Esophagus squamous epithelium (tissue), 5 donors: Measurements from ENCODE around the gene LAMC3. TPM values are rescaled to one million over a fixed set of nuclear protein-coding genes. Genes with fewer than 3 reads are reported as not detected.

Experiments
- DNase-seq: peaks from one replicate; lab custom pipeline; 2025; lab: John Stamatoyannopoulos, UW
- H3K27ac ChIP-seq, 4 donors: fragments of 200-600 bp; sonication (generic); one replicate each; pipeline ENCODE4 v1.5.1; 2016 to 2019; ENCODE audit warnings: mild to moderate bottlenecking in 1 of 4
- H3K27me3 ChIP-seq, 4 donors: fragments of 200-600 bp; sonication (generic); 1 replicate in 3 of 4; 2 replicates in 1 of 4; pipeline versions ENCODE4 v1.5.1 to v1.6.0; 2017 to 2021; ENCODE audit warnings: antibody characterized with exemption in 1 of 4
- H3K36me3 ChIP-seq, 3 donors: fragments of 200-600 bp; sonication (generic); one replicate each; pipeline ENCODE4 v1.5.1; 2016 to 2019
- H3K4me1 ChIP-seq, 3 donors: fragments of 200-600 bp; sonication (generic); one replicate each; pipeline ENCODE4 v1.5.1; 2017 to 2019
- H3K4me3 ChIP-seq, 4 donors: fragments of 200-600 bp; sonication (generic); 1 replicate in 3 of 4; 2 replicates in 1 of 4; pipeline ENCODE4 v1.5.1; 2016 to 2019; ENCODE audit warnings: mild to moderate bottlenecking in 2 of 4, moderate library complexity in 1 of 4
- H3K9me3 ChIP-seq, 3 donors: fragments of 200-600 bp; sonication (generic); one replicate each; pipeline ENCODE4 v1.5.1; 2016 to 2019
- POLR2A ChIP-seq, 4 donors: fragments of 450-650 bp; IDR thresholded peaks; one replicate each; pipeline ENCODE4 v1.6.1; 2017; ENCODE audit warnings: antibody characterized with exemption in 4 of 4, mild to moderate bottlenecking in 4 of 4, moderate library complexity in 3 of 4
- WGBS, 2 donors: methylation state at CpG; one replicate each; pipeline ENCODE4 v1.1.5; 2018; 5-methylcytosine and 5-hydroxymethylcytosine counted together
- intact Hi-C: fragments of 100-400 bp; cut with DNase I; formaldehyde crosslinking; loops from one replicate; pipeline ENCODE4 v1.15.0; 2022
- total RNA-seq, 4 donors: library from RNA; depleted of rRNA; stranded (reverse); fragments of >200 nt; gene quantifications; one replicate each; pipeline ENCODE4 v1.1.0, GENCODE V29; 2016
- TF ChIP-seq, protein P1 (sequence below), 6 experiments: fragments of 450-650 bp in 4 of 6; fragments of 200-600 bp in 2 of 6; sonication (generic) in 2 of 6; IDR thresholded peaks; one replicate each; pipeline ENCODE4 v1.5.1; 2016 to 2019; ENCODE audit warnings: antibody characterized with exemption in 6 of 6, mild to moderate bottlenecking in 4 of 6, moderate library complexity in 4 of 6
- donor health status: DM: yes; HTN: yes; CAD: no.

LAMC3 gene
- total RNA-seq, 4 donors from 2014 or later = 0.53 to 4.6 (median 2.7) TPM

DNA sequence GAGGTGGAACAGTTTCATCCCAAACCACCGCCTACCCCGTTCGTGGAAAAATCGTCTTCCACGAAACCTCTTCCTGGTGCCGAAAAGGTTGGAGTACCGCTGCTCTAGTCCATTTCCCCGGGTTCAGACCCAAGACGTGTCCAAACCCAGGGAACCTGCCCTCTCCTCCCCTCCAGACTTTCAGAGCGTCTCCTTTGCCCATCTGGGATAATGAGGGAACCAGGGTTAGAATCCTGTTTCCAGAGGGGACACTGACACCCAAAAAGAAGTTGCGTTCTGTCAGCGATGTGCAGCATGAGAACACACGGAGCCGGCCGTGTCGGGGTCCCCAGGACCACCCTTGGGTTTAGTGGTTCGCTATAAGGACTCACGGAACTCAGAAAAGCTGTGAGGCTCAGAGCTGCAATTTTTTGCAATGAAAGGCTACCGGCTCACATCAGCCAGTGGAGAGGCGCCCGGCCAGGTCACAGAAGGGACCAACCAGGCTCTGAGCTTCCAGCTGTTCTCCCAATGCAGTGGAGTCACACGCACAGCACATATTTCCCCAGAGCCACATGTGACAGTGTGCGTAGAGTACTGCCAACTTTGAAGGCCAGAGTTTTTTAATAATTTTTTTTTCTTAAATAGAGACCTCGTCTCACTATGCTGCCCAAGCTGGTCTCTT is 19.4 kb downstream of the LAMC3 start:
- DNase-seq = no peak
- no peak overlapping the region for H3K4me3 ChIP-seq
- no peak for TF ChIP-seq POLR2A (IDR thresholded peaks at IDR 0.05)
- TF ChIP-seq, protein P1, sequence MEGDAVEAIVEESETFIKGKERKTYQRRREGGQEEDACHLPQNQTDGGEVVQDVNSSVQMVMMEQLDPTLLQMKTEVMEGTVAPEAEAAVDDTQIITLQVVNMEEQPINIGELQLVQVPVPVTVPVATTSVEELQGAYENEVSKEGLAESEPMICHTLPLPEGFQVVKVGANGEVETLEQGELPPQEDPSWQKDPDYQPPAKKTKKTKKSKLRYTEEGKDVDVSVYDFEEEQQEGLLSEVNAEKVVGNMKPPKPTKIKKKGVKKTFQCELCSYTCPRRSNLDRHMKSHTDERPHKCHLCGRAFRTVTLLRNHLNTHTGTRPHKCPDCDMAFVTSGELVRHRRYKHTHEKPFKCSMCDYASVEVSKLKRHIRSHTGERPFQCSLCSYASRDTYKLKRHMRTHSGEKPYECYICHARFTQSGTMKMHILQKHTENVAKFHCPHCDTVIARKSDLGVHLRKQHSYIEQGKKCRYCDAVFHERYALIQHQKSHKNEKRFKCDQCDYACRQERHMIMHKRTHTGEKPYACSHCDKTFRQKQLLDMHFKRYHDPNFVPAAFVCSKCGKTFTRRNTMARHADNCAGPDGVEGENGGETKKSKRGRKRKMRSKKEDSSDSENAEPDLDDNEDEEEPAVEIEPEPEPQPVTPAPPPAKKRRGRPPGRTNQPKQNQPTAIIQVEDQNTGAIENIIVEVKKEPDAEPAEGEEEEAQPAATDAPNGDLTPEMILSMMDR (IDR thresholded peaks at IDR 0.05) = no peak
- intact Hi-C loops = no loop called here
- H3K36me3 ChIP-seq = no peaks in the 10 kb centered on the region
- 63 to 79% methylated on average over 5 to 20 of the region's 24 CpGs for whole genome bisulfite sequencing, 2 donors
- H3K4me1 ChIP-seq = no peaks in the 10 kb centered on the region
- no peak overlapping the region for H3K27ac ChIP-seq
- peaks cover 0 to 33% (median 0%) of the 10 kb centered on the region in 4 donors for H3K27me3 ChIP-seq
- no peaks in the 10 kb centered on the region for H3K9me3 ChIP-seq

DNA sequence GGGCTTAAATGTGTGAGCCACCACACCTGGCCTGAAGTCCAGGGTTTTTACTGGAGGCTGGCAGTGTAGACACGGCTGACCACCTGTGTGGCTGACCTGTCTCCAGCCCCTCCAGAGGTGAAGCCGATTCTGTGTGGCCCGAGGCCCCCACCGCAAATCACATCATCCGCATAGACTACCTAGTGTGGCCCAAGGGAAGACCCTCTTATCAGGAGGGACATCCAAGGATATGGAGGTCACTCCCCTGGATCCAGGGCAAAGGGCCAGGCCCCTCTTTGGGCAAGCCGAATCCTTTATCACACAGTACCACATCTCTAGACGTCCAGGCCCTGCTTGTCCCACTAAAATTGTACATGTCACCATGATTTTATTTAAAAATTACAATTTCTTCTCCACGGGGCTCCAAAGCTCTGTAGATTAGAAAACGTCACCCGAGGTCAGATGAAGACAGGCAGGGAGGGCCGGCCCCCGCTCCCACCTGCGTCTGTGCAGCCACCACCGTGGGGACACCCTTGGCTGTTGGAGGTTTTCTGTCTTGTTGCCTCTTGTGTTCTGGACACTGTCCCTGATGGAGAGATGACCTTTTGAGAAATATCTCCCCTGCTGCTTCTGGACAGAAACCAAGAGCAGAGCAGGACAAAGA is 20.1 kb downstream of the LAMC3 start:
- TF ChIP-seq, protein P1 (IDR thresholded peaks at IDR 0.05) = no peak
- TF ChIP-seq POLR2A (IDR thresholded peaks at IDR 0.05) = no peak
- DNase-seq = no peak
- Histone ChIP-seq H3K4me1 (no peaks in the 10 kb centered on the region), H3K9me3 (no peaks in the 10 kb centered on the region), H3K36me3 (no peaks in the 10 kb centered on the region), H3K27ac (no peak overlapping the region), H3K27me3 (peaks cover 0 to 36% (median 0%) of the 10 kb centered on the region in 4 donors), H3K4me3 (no peak overlapping the region)
- intact Hi-C loops = no loop called here
- WGBS, 2 donors = 80 to 93% methylated on average over 10 to 11 of the region's 14 CpGs

DNA sequence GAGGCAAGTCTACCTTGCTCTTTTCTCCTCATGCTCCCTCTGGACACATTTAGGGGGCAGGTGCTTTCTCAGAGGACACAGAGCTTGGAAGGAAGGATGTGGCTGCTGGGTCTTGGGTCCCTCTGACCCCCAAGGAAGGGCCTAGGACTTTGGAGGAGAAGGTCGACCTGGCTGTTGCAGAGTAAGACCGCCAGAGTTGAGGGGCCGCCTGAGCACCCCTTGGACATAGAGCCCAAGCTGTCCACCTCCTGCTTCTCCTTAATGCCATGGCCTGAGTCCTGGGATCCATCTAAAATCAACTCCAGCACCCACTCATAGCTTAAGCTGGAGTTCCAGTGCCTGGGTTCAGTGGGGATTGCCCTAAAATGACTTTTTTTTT is 20.6 kb downstream of the LAMC3 start:
- no peak overlapping the region for H3K27ac ChIP-seq
- no peaks in the 10 kb centered on the region for H3K36me3 ChIP-seq
- TF ChIP-seq, protein P1 (IDR thresholded peaks at IDR 0.05) = no peak
- no peak for TF ChIP-seq POLR2A (IDR thresholded peaks at IDR 0.05)
- no peak for DNase-seq
- H3K9me3 ChIP-seq = no peaks in the 10 kb centered on the region
- H3K4me1 ChIP-seq = no peaks in the 10 kb centered on the region
- intact Hi-C loops = no loop called here
- no peak overlapping the region for H3K4me3 ChIP-seq
- H3K27me3 ChIP-seq = peaks cover 0 to 36% (median 0%) of the 10 kb centered on the region in 4 donors
- no CpG with 5 or more reads among the region's 3 CpGs for WGBS, 2 donors

DNA sequence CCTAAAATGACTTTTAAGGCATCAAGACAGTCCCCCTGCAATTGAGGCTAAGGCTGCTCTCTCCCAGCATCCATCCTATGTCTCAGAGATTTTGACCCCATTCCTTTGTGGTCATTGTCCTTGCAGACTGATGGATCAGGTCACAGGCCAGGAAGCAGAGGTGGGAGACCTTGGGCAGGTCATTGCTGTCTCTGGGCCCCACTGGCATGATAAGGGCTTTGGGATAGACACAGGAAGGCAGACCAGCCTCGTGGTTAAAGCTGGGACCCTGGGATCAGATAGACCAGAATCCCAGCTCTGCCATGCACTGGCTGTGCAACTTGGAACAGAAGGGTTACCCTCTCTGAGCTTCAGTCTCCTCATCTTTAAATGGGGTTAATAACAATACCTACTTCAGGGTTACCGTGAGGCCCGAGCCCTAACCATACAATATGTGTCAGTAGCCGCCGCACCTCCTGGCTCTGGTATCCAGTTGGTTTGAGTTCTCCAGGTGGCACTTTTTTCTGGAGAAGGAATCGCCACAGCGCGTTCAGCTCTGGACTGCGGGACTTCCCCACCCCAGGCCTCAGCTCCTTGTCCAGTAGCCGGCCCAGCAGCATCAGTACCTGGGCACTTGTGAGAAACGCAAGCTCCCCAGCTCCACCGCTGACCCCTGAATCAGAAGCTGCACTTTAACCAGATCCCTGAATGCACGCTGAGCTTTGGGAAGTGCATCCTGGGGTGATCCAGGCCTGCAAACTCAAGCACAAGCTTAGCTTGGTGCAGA is 21.4 kb downstream of the LAMC3 start:
- Histone ChIP-seq H3K4me3 (no peak overlapping the region), H3K9me3 (no peaks in the 10 kb centered on the region), H3K27me3 (peaks cover 0 to 32% (median 0%) of the 10 kb centered on the region in 4 donors), H3K4me1 (no peaks in the 10 kb centered on the region), H3K27ac (no peak overlapping the region), H3K36me3 (no peaks in the 10 kb centered on the region)
- intact Hi-C loops = no loop called here
- no peak for DNase-seq
- TF ChIP-seq POLR2A (IDR thresholded peaks at IDR 0.05) = no peak
- TF ChIP-seq, protein P1 (IDR thresholded peaks at IDR 0.05) = no peak
- WGBS, 2 donors = 83 to 91% methylated on average over 4 to 10 of the region's 13 CpGs
